GM23338 (cell line): ENCODE results near the gene VSIR. TPM values are rescaled to one million over a fixed set of nuclear protein-coding genes. Genes with fewer than 3 reads are reported as not detected.

Source experiments
- ATAC-seq: fragments of 200-7000 bp; cut with Tn5 transposase; 3 replicates; pipeline ENCODE4 v1.9.1; 2020
- DNase-seq: peaks from one replicate; pipeline ENCODE4 v3.0.0-alpha.2; 2015; ENCODE audit warnings: low spot score
- H2AFZ ChIP-seq: fragments of 200-600 bp; sonication (generic); 2 replicates; pipeline ENCODE4 v1.8.0; 2016; ENCODE audit warnings: antibody characterized with exemption, mild to moderate bottlenecking, moderate library complexity
- H3F3A ChIP-seq: fragments of 200-600 bp; sonication (generic); replicated peaks from 2 replicates; pipeline ENCODE4 v1.8.0; 2017; ENCODE audit warnings: antibody characterized with exemption, mixed run types, low read depth
- H3K27ac ChIP-seq: fragments of 200-600 bp; sonication (generic); 2 replicates; pipeline ENCODE4 v1.6.1; 2016; ENCODE audit warnings: low read depth
- H3K27me3 ChIP-seq: fragments of 200-600 bp; sonication (generic); 2 replicates; pipeline ENCODE4 v1.8.0; 2016; ENCODE audit warnings: mild to moderate bottlenecking, mixed run types, moderate library complexity; ENCODE audit not compliant: insufficient read depth
- H3K36me3 ChIP-seq: fragments of 200-600 bp; sonication (generic); 2 replicates; pipeline ENCODE4 v1.8.0; 2016; ENCODE audit warnings: mild to moderate bottlenecking; ENCODE audit not compliant: insufficient read depth
- H3K4me1 ChIP-seq: fragments of 200-600 bp; sonication (generic); 2 replicates; pipeline ENCODE4 v1.8.0; 2016; ENCODE audit warnings: mild to moderate bottlenecking, moderate library complexity; ENCODE audit not compliant: insufficient read depth
- H3K4me2 ChIP-seq: fragments of 200-600 bp; sonication (generic); 2 replicates; pipeline ENCODE4 v1.7.1; 2017; ENCODE audit warnings: mixed run types
- H3K4me3 ChIP-seq: fragments of 200-600 bp; sonication (generic); 2 replicates; pipeline ENCODE4 v1.6.1; 2016; ENCODE audit warnings: mixed run types
- H3K79me2 ChIP-seq: fragments of 200-600 bp; sonication (generic); replicated peaks from 2 replicates; pipeline ENCODE4 v1.8.0; 2017; ENCODE audit warnings: mild to moderate bottlenecking; ENCODE audit not compliant: insufficient read depth
- H3K9me2 ChIP-seq: fragments of 200-600 bp; sonication (generic); 2 replicates; pipeline ENCODE4 v1.8.0; 2017; ENCODE audit not compliant: insufficient read depth
- H4K20me1 ChIP-seq: fragments of 200-600 bp; sonication (generic); replicated peaks from 2 replicates; pipeline ENCODE4 v1.8.0; 2017; ENCODE audit warnings: mild to moderate bottlenecking; ENCODE audit not compliant: insufficient read depth
- H3K27ac Mint-ChIP-seq: 2 replicates; pipeline ENCODE4 v1.8.0; 2020; ENCODE audit warnings: inconsistent platforms, mild to moderate bottlenecking, moderate library complexity, mixed read lengths
- H3K27me3 Mint-ChIP-seq: 3 replicates; pipeline ENCODE4 v1.8.0; 2022; ENCODE audit warnings: low read depth, mild to moderate bottlenecking, moderate library complexity, mixed read lengths, inconsistent platforms; ENCODE audit not compliant: insufficient read depth, poor library complexity
- H3K36me3 Mint-ChIP-seq: 3 replicates; pipeline ENCODE4 v1.8.0; 2021; ENCODE audit warnings: low read depth, mild to moderate bottlenecking, inconsistent platforms, moderate library complexity, mixed read lengths
- H3K4me1 Mint-ChIP-seq: 3 replicates; pipeline ENCODE4 v1.8.0; 2020; ENCODE audit warnings: mild to moderate bottlenecking, inconsistent platforms, mixed read lengths
- H3K4me3 Mint-ChIP-seq: 3 replicates; pipeline ENCODE4 v1.8.0; 2021; ENCODE audit warnings: moderate library complexity, mild to moderate bottlenecking, inconsistent platforms, mixed read lengths
- H3K9me3 Mint-ChIP-seq: 3 replicates; pipeline ENCODE4 v1.8.0; 2020; ENCODE audit warnings: moderate library complexity, mild to moderate bottlenecking, inconsistent platforms, mixed read lengths
- CREB1 ChIP-seq: fragments of 250-450 bp; sonication (Bioruptor Pico); IDR thresholded peaks from 2 replicates; pipeline ENCODE4 v1.5.0; 2020; ENCODE audit warnings: low read depth, mild to moderate bottlenecking, moderate library complexity
- JUNB ChIP-seq: IDR thresholded peaks from one replicate; pipeline ENCODE4 v1.6.1; 2016; ENCODE audit warnings: antibody characterized with exemption; ENCODE audit not compliant: unreplicated experiment
- POLR2AphosphoS5 ChIP-seq: IDR thresholded peaks from 2 replicates; pipeline ENCODE4 v1.6.1; 2016; ENCODE audit warnings: antibody characterized with exemption, low read depth
- ZNF462 ChIP-seq: fragments of 250-450 bp; sonication (Bioruptor Pico); IDR thresholded peaks from 2 replicates; pipeline ENCODE4 v1.5.0; 2020; ENCODE audit warnings: mild to moderate bottlenecking, moderate library complexity
- polyA plus RNA-seq: library from polyadenylated mRNA; unstranded; fragments of >200 nt; fragmentation: Nextera tagmentation; extraction: Ambion mirVana; gene quantifications from 2 replicates; pipeline ENCODE4 v1.2.1, GENCODE V29; 2016
- total RNA-seq: library from RNA; depleted of rRNA; stranded (reverse); fragments of >200 nt; shearing (Covaris generic); gene quantifications from 2 replicates; pipeline ENCODE4 v1.2.3, GENCODE V29; 2014
- TF ChIP-seq, protein P1 (sequence below): IDR thresholded peaks from one replicate; pipeline ENCODE4 v1.6.1; 2018; ENCODE audit warnings: antibody characterized with exemption; ENCODE audit not compliant: unreplicated experiment
- TF ChIP-seq, protein P2 (sequence below), 2 experiments: fragments of 200-600 bp in 1 of 2; sonication (generic) in 1 of 2; conservative IDR thresholded peaks; 2 replicates each; pipeline versions ENCODE4 v1.5.1 to v1.6.1; 2016 to 2017; ENCODE audit warnings: antibody characterized with exemption in 2 of 2, low read depth in 2 of 2, mild to moderate bottlenecking in 2 of 2, moderate library complexity in 1 of 2

Gene VSIR
- total and polyA plus RNA-seq, 2 experiments from 2014 or later, result 0.10 to 0.74 TPM

DNA sequence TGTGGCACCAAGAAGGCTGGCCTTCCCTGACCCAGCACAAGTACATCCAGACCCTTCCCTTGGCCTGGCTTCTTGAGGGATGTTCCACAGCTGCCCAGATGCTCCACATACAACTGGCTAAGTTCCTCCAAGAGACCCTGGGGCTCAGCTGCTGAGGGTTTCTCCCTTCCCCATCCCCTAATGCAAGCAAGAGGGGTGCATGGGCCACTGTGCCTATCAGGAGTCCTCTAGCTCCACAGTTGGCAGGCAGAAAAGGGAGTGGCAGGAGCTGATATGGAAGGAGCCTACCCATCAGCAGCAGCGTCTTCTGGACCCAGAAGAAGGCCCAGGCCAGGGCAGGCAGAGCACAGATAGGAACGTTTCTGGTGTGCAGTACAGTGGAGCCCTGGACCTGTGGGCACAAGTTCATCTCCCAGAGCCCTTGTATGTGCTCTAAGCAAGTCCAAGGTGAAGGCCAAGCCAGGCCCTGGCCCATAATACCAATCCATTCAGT lies 26.2 kb downstream of the VSIR start (continued):
- TF ChIP-seq ZNF462 (no peak), JUNB (no peak), CREB1 (CRISPR knock-in tag) (no peak)
- TF ChIP-seq, protein P1, sequence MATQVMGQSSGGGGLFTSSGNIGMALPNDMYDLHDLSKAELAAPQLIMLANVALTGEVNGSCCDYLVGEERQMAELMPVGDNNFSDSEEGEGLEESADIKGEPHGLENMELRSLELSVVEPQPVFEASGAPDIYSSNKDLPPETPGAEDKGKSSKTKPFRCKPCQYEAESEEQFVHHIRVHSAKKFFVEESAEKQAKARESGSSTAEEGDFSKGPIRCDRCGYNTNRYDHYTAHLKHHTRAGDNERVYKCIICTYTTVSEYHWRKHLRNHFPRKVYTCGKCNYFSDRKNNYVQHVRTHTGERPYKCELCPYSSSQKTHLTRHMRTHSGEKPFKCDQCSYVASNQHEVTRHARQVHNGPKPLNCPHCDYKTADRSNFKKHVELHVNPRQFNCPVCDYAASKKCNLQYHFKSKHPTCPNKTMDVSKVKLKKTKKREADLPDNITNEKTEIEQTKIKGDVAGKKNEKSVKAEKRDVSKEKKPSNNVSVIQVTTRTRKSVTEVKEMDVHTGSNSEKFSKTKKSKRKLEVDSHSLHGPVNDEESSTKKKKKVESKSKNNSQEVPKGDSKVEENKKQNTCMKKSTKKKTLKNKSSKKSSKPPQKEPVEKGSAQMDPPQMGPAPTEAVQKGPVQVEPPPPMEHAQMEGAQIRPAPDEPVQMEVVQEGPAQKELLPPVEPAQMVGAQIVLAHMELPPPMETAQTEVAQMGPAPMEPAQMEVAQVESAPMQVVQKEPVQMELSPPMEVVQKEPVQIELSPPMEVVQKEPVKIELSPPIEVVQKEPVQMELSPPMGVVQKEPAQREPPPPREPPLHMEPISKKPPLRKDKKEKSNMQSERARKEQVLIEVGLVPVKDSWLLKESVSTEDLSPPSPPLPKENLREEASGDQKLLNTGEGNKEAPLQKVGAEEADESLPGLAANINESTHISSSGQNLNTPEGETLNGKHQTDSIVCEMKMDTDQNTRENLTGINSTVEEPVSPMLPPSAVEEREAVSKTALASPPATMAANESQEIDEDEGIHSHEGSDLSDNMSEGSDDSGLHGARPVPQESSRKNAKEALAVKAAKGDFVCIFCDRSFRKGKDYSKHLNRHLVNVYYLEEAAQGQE, result no peak

GRCh38 chr10:71746344-71747037 lies 26.8 kb downstream of the VSIR start:
- no peak overlapping the region for H3K27ac Mint-ChIP-seq
- Histone ChIP-seq H3K4me1 (0 out of 2 replicates have a peak, but pooled peaks cover 5% of the 10 kb centered on the region), H3K4me3 (no peak overlapping the region), H3K9me2 (no peaks in the 10 kb centered on the region), H3K27me3 (no peaks in the 10 kb centered on the region), H3K79me2 (no peaks in the 10 kb centered on the region), H2AFZ (0 out of 2 replicates have a peak overlapping the region, but pooled peaks have one; percentile 63), H3K4me2 (no peak overlapping the region), H3K27ac (no peak overlapping the region), H3K36me3 (no peaks in the 10 kb centered on the region), H4K20me1 (no peaks in the 10 kb centered on the region), H3F3A (no peaks in the 10 kb centered on the region)
- H3K27me3 Mint-ChIP-seq, result peaks cover 9% of the 10 kb centered on the region
- H3K9me3 Mint-ChIP-seq, result no peaks in the 10 kb centered on the region
- TF ChIP-seq, protein P2, sequence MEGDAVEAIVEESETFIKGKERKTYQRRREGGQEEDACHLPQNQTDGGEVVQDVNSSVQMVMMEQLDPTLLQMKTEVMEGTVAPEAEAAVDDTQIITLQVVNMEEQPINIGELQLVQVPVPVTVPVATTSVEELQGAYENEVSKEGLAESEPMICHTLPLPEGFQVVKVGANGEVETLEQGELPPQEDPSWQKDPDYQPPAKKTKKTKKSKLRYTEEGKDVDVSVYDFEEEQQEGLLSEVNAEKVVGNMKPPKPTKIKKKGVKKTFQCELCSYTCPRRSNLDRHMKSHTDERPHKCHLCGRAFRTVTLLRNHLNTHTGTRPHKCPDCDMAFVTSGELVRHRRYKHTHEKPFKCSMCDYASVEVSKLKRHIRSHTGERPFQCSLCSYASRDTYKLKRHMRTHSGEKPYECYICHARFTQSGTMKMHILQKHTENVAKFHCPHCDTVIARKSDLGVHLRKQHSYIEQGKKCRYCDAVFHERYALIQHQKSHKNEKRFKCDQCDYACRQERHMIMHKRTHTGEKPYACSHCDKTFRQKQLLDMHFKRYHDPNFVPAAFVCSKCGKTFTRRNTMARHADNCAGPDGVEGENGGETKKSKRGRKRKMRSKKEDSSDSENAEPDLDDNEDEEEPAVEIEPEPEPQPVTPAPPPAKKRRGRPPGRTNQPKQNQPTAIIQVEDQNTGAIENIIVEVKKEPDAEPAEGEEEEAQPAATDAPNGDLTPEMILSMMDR (conservative IDR thresholded peaks at IDR 0.05; ENCODE audit: low read depth in 2 of 2), result peak; percentile 26 to 55; a peak in 3 of 4 replicates
- TF ChIP-seq POLR2AphosphoS5, result no peak
- peaks cover 29% of the 10 kb centered on the region for H3K4me1 Mint-ChIP-seq
- ATAC-seq (peak; percentile 57), DNase-seq (peak; percentile 53)
- no peak overlapping the region for H3K4me3 Mint-ChIP-seq
- H3K36me3 Mint-ChIP-seq, result no peaks in the 10 kb centered on the region; the same call in 2 of the 3 replicates
